ENCODE results near the gene ERC2.

Gene ERC2

DNA sequence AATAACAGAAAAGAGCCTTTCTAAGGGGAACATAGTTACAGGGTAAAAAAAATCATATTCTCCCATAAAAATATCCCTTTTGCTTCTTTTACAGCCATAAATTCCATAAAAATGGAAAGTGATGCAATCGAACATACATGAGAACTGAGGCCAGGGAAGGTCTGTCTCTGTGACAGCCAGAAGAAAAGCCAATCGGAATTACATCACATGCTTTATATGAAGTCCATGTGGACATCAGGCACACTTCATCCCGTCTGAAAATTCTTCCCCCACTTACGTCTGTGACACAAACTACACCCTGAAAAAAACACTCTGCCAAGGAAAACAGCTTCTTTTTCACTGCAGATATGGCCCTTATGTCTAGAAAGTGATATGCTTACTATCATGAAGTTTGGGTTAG, 323.5 kb downstream of the ERC2 start:
- Mint-ChIP-seq H3K4me1 (ENCODE audit: low read depth) (no peaks in the 10 kb centered on the region), H3K9me3 (ENCODE audit: low read depth) (no peaks in the 10 kb centered on the region), H3K27ac (no peak overlapping the region), H3K36me3 (no peaks in the 10 kb centered on the region), H3K27me3 (peaks cover 6% of the 10 kb centered on the region), H3K4me3 (no peak overlapping the region)

- no peak overlapping the region for H3K4me3 Mint-ChIP-seq
- no peaks in the 10 kb centered on the region for H3K27me3 Mint-ChIP-seq
- no peaks in the 10 kb centered on the region for H3K4me1 Mint-ChIP-seq (ENCODE audit: low read depth)
- H3K27ac Mint-ChIP-seq, result no peak overlapping the region
- no peaks in the 10 kb centered on the region for H3K9me3 Mint-ChIP-seq (ENCODE audit: low read depth)
- no peaks in the 10 kb centered on the region for H3K36me3 Mint-ChIP-seq
Measured at GRCh38 chr3:56137415-56137814, 330.9 kb downstream of the ERC2 start.

DNA sequence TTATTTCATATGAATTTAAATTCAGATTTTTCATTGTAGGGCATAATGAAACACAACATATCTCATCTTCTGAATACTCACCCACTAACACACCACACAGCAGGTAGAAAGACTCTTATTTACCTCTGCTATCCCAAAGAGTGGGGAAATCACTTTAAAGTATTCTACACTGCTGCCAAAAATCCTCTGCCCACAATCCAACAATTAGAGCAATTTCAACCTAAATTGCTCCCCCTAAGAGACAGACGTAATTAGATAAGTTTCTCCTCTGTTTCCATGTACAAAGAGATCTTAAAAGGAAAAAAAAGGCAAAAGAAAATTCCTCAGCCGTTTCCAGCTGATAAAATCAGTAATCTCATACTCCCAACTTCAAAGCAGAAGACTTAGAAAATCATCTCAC, 331.8 kb downstream of the ERC2 start:
- Mint-ChIP-seq H3K4me1 (ENCODE audit: low read depth) (no peaks in the 10 kb centered on the region), H3K4me3 (no peak overlapping the region), H3K27me3 (no peaks in the 10 kb centered on the region), H3K36me3 (no peaks in the 10 kb centered on the region), H3K9me3 (ENCODE audit: low read depth) (no peaks in the 10 kb centered on the region), H3K27ac (no peak overlapping the region)

- Mint-ChIP-seq H3K27ac (no peak overlapping the region), H3K9me3 (ENCODE audit: low read depth) (no peaks in the 10 kb centered on the region), H3K4me1 (ENCODE audit: low read depth) (no peaks in the 10 kb centered on the region), H3K27me3 (no peaks in the 10 kb centered on the region), H3K36me3 (no peaks in the 10 kb centered on the region), H3K4me3 (no peak overlapping the region)
Measured at GRCh38 chr3:56135941-56136340, 332.3 kb downstream of the ERC2 start.

DNA sequence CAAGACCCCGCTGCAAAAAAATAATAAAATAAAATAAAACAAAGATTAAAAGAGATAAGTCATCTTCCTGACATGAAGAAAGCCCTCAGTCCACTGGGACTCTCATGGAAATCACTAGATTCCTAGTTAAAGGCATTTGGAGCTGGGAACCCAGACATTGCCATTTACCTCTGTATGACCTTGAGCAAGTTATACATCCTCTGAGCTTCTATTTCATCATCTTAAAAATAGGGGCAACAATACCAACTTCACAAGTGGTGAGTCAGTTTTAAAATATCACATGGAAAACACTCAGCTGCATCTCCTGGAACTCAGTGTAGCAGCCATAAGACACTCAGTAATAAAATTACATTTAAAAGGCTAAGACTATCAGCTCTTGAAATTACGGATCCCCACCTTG, 334.8 kb downstream of the ERC2 start:
- Mint-ChIP-seq H3K4me1 (ENCODE audit: low read depth) (no peaks in the 10 kb centered on the region), H3K9me3 (ENCODE audit: low read depth) (no peaks in the 10 kb centered on the region), H3K27ac (no peak overlapping the region), H3K36me3 (no peaks in the 10 kb centered on the region), H3K27me3 (peaks cover 2% of the 10 kb centered on the region), H3K4me3 (no peak overlapping the region)

DNA sequence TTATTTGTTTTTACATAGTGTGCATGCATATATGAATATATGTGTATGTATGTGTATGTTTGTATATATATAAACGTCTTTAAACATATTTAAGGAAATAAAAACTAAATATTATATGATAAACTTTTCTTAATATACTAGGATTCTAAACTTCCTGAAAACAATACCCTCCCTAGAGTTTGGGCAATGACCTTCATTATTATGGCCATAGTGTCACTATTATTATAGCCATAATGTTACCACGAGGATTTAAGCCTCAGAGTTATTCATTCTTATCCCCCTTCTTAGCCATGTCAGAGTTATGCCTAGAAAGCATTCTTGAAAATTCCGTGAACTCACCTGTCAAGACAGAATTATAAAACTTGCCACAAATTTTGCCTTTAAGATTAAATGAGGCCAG, 335.5 kb downstream of the ERC2 start:
- no peaks in the 10 kb centered on the region for H3K4me1 Mint-ChIP-seq (ENCODE audit: low read depth)
- no peak overlapping the region for H3K27ac Mint-ChIP-seq
- H3K36me3 Mint-ChIP-seq, result no peaks in the 10 kb centered on the region
- H3K4me3 Mint-ChIP-seq, result no peak overlapping the region
- no peaks in the 10 kb centered on the region for H3K9me3 Mint-ChIP-seq (ENCODE audit: low read depth)
- H3K27me3 Mint-ChIP-seq, result peaks cover 2% of the 10 kb centered on the region

DNA sequence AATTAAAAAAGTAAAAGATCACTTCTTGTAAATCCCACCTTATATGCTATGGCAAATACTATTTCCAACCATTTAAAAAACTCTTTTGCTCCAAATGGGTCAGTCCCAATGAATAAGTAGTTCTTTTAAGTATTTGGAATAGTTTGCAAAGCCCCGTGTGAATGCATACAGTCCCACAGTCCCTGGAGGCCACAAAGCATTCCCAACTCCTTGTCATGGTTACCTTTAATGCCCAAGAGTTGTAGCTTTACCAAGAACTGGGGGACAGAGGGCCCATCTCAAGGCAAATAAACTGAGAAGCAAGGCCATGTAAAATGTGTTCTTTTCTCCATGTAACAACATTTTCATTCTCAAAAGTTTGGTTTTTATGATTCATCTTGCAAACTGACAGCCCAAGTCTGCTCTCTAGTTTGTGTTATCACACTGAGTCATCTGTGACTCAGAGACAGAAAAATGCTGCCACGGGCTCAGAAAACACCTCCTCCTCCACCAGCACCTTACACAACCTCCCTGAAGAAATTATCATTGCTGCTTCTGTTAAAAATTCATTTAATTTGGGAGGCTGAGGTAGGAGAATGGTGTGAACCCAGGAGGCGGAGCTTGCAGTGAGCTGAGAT, 336.2 kb downstream of the ERC2 start:
- no peaks in the 10 kb centered on the region for H3K9me3 Mint-ChIP-seq (ENCODE audit: low read depth)
- no peak overlapping the region for H3K4me3 Mint-ChIP-seq
- H3K27ac Mint-ChIP-seq, result no peak overlapping the region
- H3K4me1 Mint-ChIP-seq (ENCODE audit: low read depth), result no peaks in the 10 kb centered on the region
- H3K27me3 Mint-ChIP-seq, result peaks cover 2% of the 10 kb centered on the region
- H3K36me3 Mint-ChIP-seq, result no peaks in the 10 kb centered on the region

- no peaks in the 10 kb centered on the region for H3K36me3 Mint-ChIP-seq
- H3K9me3 Mint-ChIP-seq (ENCODE audit: low read depth), result no peaks in the 10 kb centered on the region
- H3K4me1 Mint-ChIP-seq (ENCODE audit: low read depth), result no peaks in the 10 kb centered on the region
Measured at GRCh38 chr3:56130036-56130435, 338.2 kb downstream of the ERC2 start.

DNA sequence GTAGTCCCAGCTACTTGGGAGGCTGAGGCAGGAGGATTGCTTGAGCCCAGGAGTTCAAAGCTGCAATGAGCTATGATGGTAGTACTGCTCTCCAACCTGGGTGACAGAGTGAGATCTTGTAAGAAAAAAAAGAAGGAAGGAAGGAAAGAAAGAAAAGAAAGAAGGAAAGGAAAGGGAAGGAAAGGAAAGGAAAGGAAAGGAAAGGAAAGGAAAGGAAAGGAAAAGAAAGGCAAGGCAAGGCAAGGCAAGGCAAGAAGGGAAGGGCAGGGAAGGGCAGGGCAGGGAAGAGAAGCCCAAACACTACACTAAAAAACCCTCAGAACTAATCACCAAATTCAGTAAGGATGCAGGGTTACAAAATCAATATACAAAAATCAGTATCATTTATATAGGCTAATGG, 341.6 kb downstream of the ERC2 start:
- H3K9me3 Mint-ChIP-seq (ENCODE audit: low read depth), result no peaks in the 10 kb centered on the region
- no peaks in the 10 kb centered on the region for H3K36me3 Mint-ChIP-seq
- H3K4me3 Mint-ChIP-seq, result no peak overlapping the region
- H3K4me1 Mint-ChIP-seq (ENCODE audit: low read depth), result no peaks in the 10 kb centered on the region
- no peak overlapping the region for H3K27ac Mint-ChIP-seq
- peaks cover 8% of the 10 kb centered on the region for H3K27me3 Mint-ChIP-seq

More at GRCh38 chr3:56130036-56130435, 338.2 kb downstream of the ERC2 start:
- peaks cover 4% of the 10 kb centered on the region for H3K27me3 Mint-ChIP-seq
- H3K4me3 Mint-ChIP-seq, result no peak overlapping the region
- no peak overlapping the region for H3K27ac Mint-ChIP-seq

GRCh38 chr3:56125358-56126005, 342.8 kb downstream of the ERC2 start:
- no peaks in the 10 kb centered on the region for H3K4me1 Mint-ChIP-seq (ENCODE audit: low read depth)
- H3K9me3 Mint-ChIP-seq (ENCODE audit: low read depth), result no peaks in the 10 kb centered on the region
- H3K4me3 Mint-ChIP-seq, result no peak overlapping the region
- no peak overlapping the region for H3K27ac Mint-ChIP-seq
- peaks cover 8% of the 10 kb centered on the region for H3K27me3 Mint-ChIP-seq
- H3K36me3 Mint-ChIP-seq, result no peaks in the 10 kb centered on the region

DNA sequence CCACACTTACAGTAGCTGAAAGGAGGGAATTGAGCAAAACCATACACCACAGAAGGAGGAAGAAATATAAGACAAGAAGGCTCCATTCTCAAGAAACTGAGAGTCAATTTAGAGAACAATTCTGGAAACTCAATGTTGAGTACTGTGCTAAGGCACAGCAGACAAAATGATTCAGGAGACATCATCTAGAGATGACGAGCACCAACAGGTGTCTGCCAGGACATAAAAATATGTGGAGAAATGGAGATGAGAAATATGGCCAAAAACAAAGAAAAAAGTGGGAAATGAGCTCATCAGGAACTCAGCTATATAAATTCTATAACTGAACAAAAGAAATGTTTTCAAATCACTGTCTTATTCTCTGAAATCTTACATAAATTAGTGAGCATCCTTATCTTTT, 343.7 kb downstream of the ERC2 start:
- Mint-ChIP-seq H3K4me1 (ENCODE audit: low read depth) (no peaks in the 10 kb centered on the region), H3K27me3 (peaks cover 6% of the 10 kb centered on the region), H3K4me3 (no peak overlapping the region), H3K27ac (no peak overlapping the region), H3K9me3 (ENCODE audit: low read depth) (no peaks in the 10 kb centered on the region), H3K36me3 (no peaks in the 10 kb centered on the region)

GRCh38 chr3:56123487-56123886, 344.8 kb downstream of the ERC2 start:
- Mint-ChIP-seq H3K4me3 (no peak overlapping the region), H3K36me3 (no peaks in the 10 kb centered on the region), H3K4me1 (ENCODE audit: low read depth) (no peaks in the 10 kb centered on the region), H3K9me3 (ENCODE audit: low read depth) (no peaks in the 10 kb centered on the region), H3K27me3 (peaks cover 6% of the 10 kb centered on the region), H3K27ac (no peak overlapping the region)

GRCh38 chr3:56122911-56123310, 345.4 kb downstream of the ERC2 start:
- Mint-ChIP-seq H3K9me3 (ENCODE audit: low read depth) (no peaks in the 10 kb centered on the region), H3K36me3 (no peaks in the 10 kb centered on the region), H3K27me3 (peaks cover 6% of the 10 kb centered on the region), H3K4me3 (no peak overlapping the region), H3K4me1 (ENCODE audit: low read depth) (no peaks in the 10 kb centered on the region), H3K27ac (no peak overlapping the region)

DNA sequence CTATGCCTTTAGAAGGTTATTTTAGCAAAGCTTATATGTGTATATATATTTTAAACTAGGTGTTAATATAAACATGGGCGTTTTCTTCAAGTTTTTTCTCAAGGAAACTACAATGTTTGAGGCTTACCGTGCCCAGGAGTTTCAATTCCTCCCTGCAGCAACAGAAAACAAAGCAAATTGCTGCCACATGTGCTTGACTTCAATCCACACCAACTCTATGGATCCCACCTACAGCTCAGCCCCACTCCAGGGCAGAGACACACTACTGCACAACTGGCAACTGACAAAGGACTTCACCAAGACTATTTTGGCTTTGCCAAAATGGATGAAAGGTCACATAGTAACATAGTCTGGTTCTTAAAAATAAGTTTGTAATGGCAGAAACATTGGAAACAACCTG, 346.6 kb downstream of the ERC2 start:
- Mint-ChIP-seq H3K27me3 (peaks cover 6% of the 10 kb centered on the region), H3K4me3 (no peak overlapping the region), H3K4me1 (ENCODE audit: low read depth) (no peaks in the 10 kb centered on the region), H3K27ac (no peak overlapping the region), H3K9me3 (ENCODE audit: low read depth) (no peaks in the 10 kb centered on the region), H3K36me3 (no peaks in the 10 kb centered on the region)

DNA sequence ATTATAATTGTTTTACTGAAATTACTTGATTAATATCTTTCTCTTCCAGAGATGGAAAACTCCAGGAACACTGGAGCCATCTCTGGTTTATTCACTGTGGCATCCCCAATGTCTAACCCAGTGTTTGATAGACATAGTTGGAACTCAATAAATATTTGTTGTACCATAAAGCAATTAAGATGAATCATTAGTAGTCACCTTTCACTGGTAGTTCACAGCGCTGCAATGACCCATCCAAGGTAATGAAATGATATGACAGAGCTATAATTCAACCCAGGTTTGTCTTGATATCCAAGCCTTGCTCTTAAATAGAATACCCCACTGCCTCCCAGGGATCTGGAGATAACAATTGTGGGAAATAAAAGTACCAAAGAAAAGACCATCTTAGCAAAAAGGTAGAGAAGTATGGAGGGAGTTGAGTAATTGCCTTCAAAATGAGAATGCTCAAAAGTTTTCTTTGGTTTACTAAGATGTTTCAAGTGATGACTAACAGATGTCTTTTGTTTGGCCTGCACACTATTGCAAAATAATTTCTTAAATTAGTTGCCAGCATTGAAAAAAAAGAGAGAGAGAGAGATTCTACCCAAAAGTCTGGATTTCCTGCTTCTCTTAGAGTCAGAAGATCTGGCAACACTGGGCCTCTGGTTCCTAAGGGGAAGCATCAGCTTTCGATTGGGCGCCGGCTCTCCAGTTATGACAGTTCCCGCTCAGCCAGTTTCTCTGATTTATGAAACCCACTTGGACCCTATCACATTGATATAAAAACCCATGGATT, 348.5 kb downstream of the ERC2 start:
- Mint-ChIP-seq H3K27me3 (peaks cover 4% of the 10 kb centered on the region), H3K27ac (no peak overlapping the region), H3K9me3 (ENCODE audit: low read depth) (peaks cover 5% of the 10 kb centered on the region), H3K4me1 (ENCODE audit: low read depth) (no peaks in the 10 kb centered on the region), H3K36me3 (no peaks in the 10 kb centered on the region), H3K4me3 (no peak overlapping the region)

Data from activated naive CD8-positive, alpha-beta T cell (primary cell).